ENCODE results near the gene SLC22A23. TPM values are rescaled to one million over a fixed set of nuclear protein-coding genes. Genes with fewer than 3 reads are reported as not detected.

SLC22A23 gene
- total RNA-seq, 1 experiment from 2014 or later: 5.7 TPM

- H3K4me3 ChIP-seq (ENCODE audit: low read length): peak overlapping the region; percentile 16; the same call in 1 of the 2 replicates
- peak; percentile 94 for DNase-seq
- peak; percentile 55 for ATAC-seq
- no peaks in the 10 kb centered on the region for H3K27me3 ChIP-seq (ENCODE audit: low read length)
- H3K79me2 ChIP-seq (ENCODE audit: low read length): no peaks in the 10 kb centered on the region
- ChIA-PET POLR2A (ENCODE audit: unreplicated experiment) (interaction anchor here (0.6 kb wide), 1 partner anchor 12 kb away, joined by 3 read pairs; no protein-coding TSS in a partner anchor), CTCF (interaction anchor here (0.8 to 0.9 kb wide), 2 partner anchors 74 to 90 kb away, joined by 4 to 7 read pairs; partner anchors contain the start of gene SLC22A23)
- no peaks in the 10 kb centered on the region for H4K20me1 ChIP-seq (ENCODE audit: low read length)
- intact Hi-C loops (cut with micrococcal nuclease): loop anchor here (2.0 to 5.0 kb wide), 2 partner anchors 26 to 60 kb away; no protein-coding TSS in a partner anchor
- TF ChIP-seq EZH2 (IDR thresholded peaks at IDR 0.05; ENCODE audit: low read length, unreplicated experiment): no peak
- no peak for TF ChIP-seq EZH2phosphoT487 (IDR thresholded peaks at IDR 0.05; ENCODE audit: borderline replicate concordance, low read length)
- no peak for TF ChIP-seq CTCF (conservative IDR thresholded peaks at IDR 0.05; ENCODE audit: low read depth, low read length)
- H3K27ac ChIP-seq (ENCODE audit: low read length): peak overlapping the region; percentile 94
- H3F3A ChIP-seq (ENCODE audit: low read length, unreplicated experiment): no peaks in the 10 kb centered on the region
- no TSS peak for BruUV-seq (replicated peaks)
- no peaks in the 10 kb centered on the region for H3K36me3 ChIP-seq (ENCODE audit: low read depth, low read length)
- H3K9ac ChIP-seq (ENCODE audit: low read length): peak overlapping the region; percentile 72
- H3K4me2 ChIP-seq (ENCODE audit: low read length): peak overlapping the region; percentile 69
- H2AFZ ChIP-seq (ENCODE audit: low read length): no peak overlapping the region
- H3K9me3 ChIP-seq (ENCODE audit: low read length): no peaks in the 10 kb centered on the region
- peaks cover 56% of the 10 kb centered on the region for H3K4me1 ChIP-seq (ENCODE audit: insufficient read depth, low read length)
- no peaks in the 10 kb centered on the region for H3K9me2 ChIP-seq (replicated peaks; ENCODE audit: low read length)
Observed at GRCh38 chr6:3382326-3383279, 74.2 kb downstream of the SLC22A23 start.

- TF ChIP-seq CTCF (conservative IDR thresholded peaks at IDR 0.05; ENCODE audit: low read depth, low read length) (no peak), EZH2 (IDR thresholded peaks at IDR 0.05; ENCODE audit: low read length, unreplicated experiment) (no peak), EZH2phosphoT487 (IDR thresholded peaks at IDR 0.05; ENCODE audit: borderline replicate concordance, low read length) (no peak)
- ChIA-PET CTCF (no interaction called here), POLR2A (ENCODE audit: unreplicated experiment) (no interaction called here)
- Histone ChIP-seq H3K9me2 (replicated peaks; ENCODE audit: low read length) (no peaks in the 10 kb centered on the region), H2AFZ (ENCODE audit: low read length) (no peak overlapping the region), H3K9me3 (ENCODE audit: low read length) (no peaks in the 10 kb centered on the region), H3F3A (ENCODE audit: low read length, unreplicated experiment) (no peaks in the 10 kb centered on the region), H3K27ac (ENCODE audit: low read length) (peak overlapping the region; percentile 94), H3K36me3 (ENCODE audit: low read depth, low read length) (no peaks in the 10 kb centered on the region), H3K27me3 (ENCODE audit: low read length) (no peaks in the 10 kb centered on the region), H4K20me1 (ENCODE audit: low read length) (no peaks in the 10 kb centered on the region), H3K9ac (ENCODE audit: low read length) (peak overlapping the region; percentile 72), H3K4me2 (ENCODE audit: low read length) (peak overlapping the region; percentile 69), H3K4me1 (ENCODE audit: insufficient read depth, low read length) (peaks cover 68% of the 10 kb centered on the region), H3K79me2 (ENCODE audit: low read length) (no peaks in the 10 kb centered on the region), H3K4me3 (ENCODE audit: low read length) (peak overlapping the region; percentile 16; the same call in 1 of the 2 replicates)
- intact Hi-C loops (cut with micrococcal nuclease): loop anchor here (2.0 to 5.0 kb wide), 2 partner anchors 17 to 61 kb away; no protein-coding TSS in a partner anchor
- DNase-seq (no peak), ATAC-seq (no peak)
- BruUV-seq (replicated peaks): no TSS peak
Observed at GRCh38 chr6:3381233-3381921, 75.5 kb downstream of the SLC22A23 start.

Measured in PC-3 (cell line).